B cell (primary cell): Measurements from ENCODE around the gene BPIFB6. TPM values are rescaled to one million over a fixed set of nuclear protein-coding genes. Genes with fewer than 3 reads are reported as not detected.

Source experiments
- ATAC-seq: fragments of 200-7000 bp; cut with Tn5 transposase; one replicate; pipeline ENCODE4 v1.10.0; 2021; ENCODE audit warnings: low read depth, mild to moderate bottlenecking, moderate number of reproducible peaks, moderate library complexity
- CTCF ChIA-PET: fragments of 350-600 bp; sonication (Branson Sonifier 250); formaldehyde crosslinking; loops from one replicate; lab custom pipeline; 2021; ENCODE audit warnings: antibody characterized with exemption, inconsistent platforms; lab: Charles Lee
- POLR2A ChIA-PET: fragments of 350-600 bp; sonication (Branson Sonifier 250); formaldehyde crosslinking; loops from one replicate; lab custom pipeline; 2021; ENCODE audit warnings: antibody characterized with exemption; lab: Charles Lee
- DNase-seq: peaks from one replicate; pipeline ENCODE4 v3.0.0; 2013
- H2AFZ ChIP-seq: 2 replicates; pipeline ENCODE4 v1.6.1; 2012; ENCODE audit warnings: mild to moderate bottlenecking, low read depth, low read length; ENCODE audit not compliant: insufficient read depth, poor library complexity, severe bottlenecking
- H3K27ac ChIP-seq, 2 donors: 1 replicate in 1 of 2; 2 replicates in 1 of 2; pipeline ENCODE4 v1.5.1; 2012 to 2013; ENCODE audit warnings: low read length in 2 of 2, mild to moderate bottlenecking in 2 of 2, moderate library complexity in 1 of 2
- H3K27me3 ChIP-seq, 4 experiments: fragments of 200-600 bp in 1 of 4; sonication (generic) in 1 of 4; replicated peaks in 1 of 4; 1 replicate in 2 of 4; 2 replicates in 2 of 4; pipeline versions ENCODE4 v1.6.1 to v1.7.0; 2013 to 2016; ENCODE audit warnings: low read length in 3 of 4, mild to moderate bottlenecking in 2 of 4, mixed read lengths in 1 of 4, moderate library complexity in 1 of 4; ENCODE audit not compliant: insufficient read depth in 4 of 4, control insufficient read depth in 3 of 4; ENCODE audit errors: control extremely low read depth in 1 of 4
- H3K36me3 ChIP-seq, 2 experiments: replicated peaks in 1 of 2; 1 replicate in 1 of 2; 2 replicates in 1 of 2; pipeline versions ENCODE4 v1.6.1 to v1.7.1; 2013; ENCODE audit warnings: low read length in 1 of 2; ENCODE audit not compliant: insufficient read depth in 2 of 2, control insufficient read depth in 1 of 2; ENCODE audit errors: control extremely low read depth in 1 of 2, extremely low read depth in 1 of 2
- H3K4me1 ChIP-seq, 2 donors: fragments of 200-600 bp in 1 of 2; sonication (generic) in 1 of 2; 1 replicate in 1 of 2; 2 replicates in 1 of 2; pipeline versions ENCODE4 v1.5.1 to v1.6.1; 2013 to 2017; ENCODE audit warnings: low read length in 2 of 2; ENCODE audit not compliant: control insufficient read depth in 2 of 2, insufficient read depth in 2 of 2
- H3K4me2 ChIP-seq: replicated peaks from 2 replicates; pipeline ENCODE3; 2012; ENCODE audit warnings: mild to moderate bottlenecking, low read depth, low read length; ENCODE audit not compliant: poor library complexity, severe bottlenecking
- H3K4me3 ChIP-seq, 5 experiments: fragments of 200-600 bp in 1 of 5; sonication (generic) in 1 of 5; 1 replicate in 3 of 5; 2 replicates in 2 of 5; pipeline versions ENCODE4 v1.5.1 to v1.7.0; 2011 to 2016; ENCODE audit warnings: low read length in 4 of 5, mild to moderate bottlenecking in 4 of 5, low read depth in 2 of 5, control low read depth in 1 of 5, moderate library complexity in 1 of 5; ENCODE audit not compliant: insufficient read depth in 1 of 5; ENCODE audit errors: control extremely low read depth in 1 of 5, extremely low read depth in 1 of 5
- H3K79me2 ChIP-seq: fragments of 200-600 bp; sonication (generic); one replicate; pipeline ENCODE4 v1.6.0; 2016; ENCODE audit warnings: low read length; ENCODE audit not compliant: control insufficient read depth, insufficient read depth
- H3K9ac ChIP-seq: fragments of 200-600 bp; sonication (generic); 2 replicates; pipeline ENCODE4 v1.6.1; 2017; ENCODE audit warnings: mild to moderate bottlenecking, low read length, moderate library complexity
- H3K9me3 ChIP-seq, 3 donors: one replicate each; pipeline versions ENCODE4 v1.6.1 to v1.7.1; 2013; ENCODE audit warnings: low read length in 2 of 3; ENCODE audit not compliant: control insufficient read depth in 2 of 3, insufficient read depth in 1 of 3; ENCODE audit errors: control extremely low read depth in 1 of 3
- H4K20me1 ChIP-seq: 2 replicates; pipeline ENCODE4 v1.6.0; 2012; ENCODE audit warnings: mild to moderate bottlenecking, low read length; ENCODE audit not compliant: insufficient read depth, control insufficient read depth, poor library complexity, severe bottlenecking
- H3K27ac Mint-ChIP-seq: one replicate; pipeline ENCODE4 v1.8.0; 2021; ENCODE audit warnings: mixed read lengths
- H3K27me3 Mint-ChIP-seq: one replicate; pipeline ENCODE4 v1.8.0; 2021; ENCODE audit warnings: mixed read lengths
- H3K4me1 Mint-ChIP-seq: one replicate; pipeline ENCODE4 v1.8.0; 2021; ENCODE audit warnings: mixed read lengths
- H3K4me3 Mint-ChIP-seq: one replicate; pipeline ENCODE4 v1.8.0; 2021; ENCODE audit warnings: mixed read lengths
- H3K9me3 Mint-ChIP-seq: one replicate; pipeline ENCODE4 v1.8.0; 2022; ENCODE audit warnings: mixed read lengths; ENCODE audit not compliant: insufficient read depth
- CTCF ChIP-seq: fragments of 200-600 bp; IDR thresholded peaks from one replicate; pipeline ENCODE4 v1.8.0; 2022; ENCODE audit warnings: antibody characterized with exemption, mild to moderate bottlenecking
- EZH2 ChIP-seq: IDR thresholded peaks from 2 replicates; pipeline ENCODE4 v1.6.1; 2012; ENCODE audit warnings: borderline replicate concordance, low read depth, mild to moderate bottlenecking, moderate library complexity, low read length; ENCODE audit not compliant: insufficient read depth, poor library complexity, severe bottlenecking
- WGBS: methylation state at CpG from one replicate; pipeline ENCODE4 v1.1.5; 2013; ENCODE audit warnings: missing lambda C conversion rate; ENCODE audit not compliant: insufficient coverage; 5-methylcytosine and 5-hydroxymethylcytosine counted together
- intact Hi-C: fragments of 100-400 bp; cut with micrococcal nuclease; formaldehyde crosslinking; loops from one replicate; pipeline ENCODE4 v1.10.0; 2022
- polyA plus RNA-seq: library from polyadenylated mRNA; depleted of rRNA; stranded (reverse); fragments of >200 nt; gene quantifications from 2 replicates; pipeline ENCODE4 v1.2.3, GENCODE V29; 2012
- total RNA-seq, 2 donors: library from RNA; stranded (reverse); fragments of 120-200 nt in 1 of 2; gene quantifications; 1 replicate in 1 of 2; 2 replicates in 1 of 2; pipeline versions ENCODE4 v1.2.3 to v1.2.4, GENCODE V29; 2013 to 2022

Gene BPIFB6
- total and polyA plus RNA-seq, 2 donors (not counting 1 experiment from before 2014, with no cell fraction given): not detected

- Mint-ChIP-seq H3K27ac (no peak overlapping the region), H3K4me3 (no peak overlapping the region), H3K9me3 (no peaks in the 10 kb centered on the region), H3K27me3 (peaks cover 11% of the 10 kb centered on the region), H3K4me1 (no peaks in the 10 kb centered on the region)
- POLR2A ChIA-PET: no interaction called here
- Histone ChIP-seq H3K36me3 (no peaks in the 10 kb centered on the region), H4K20me1 (no peaks in the 10 kb centered on the region), H3K9ac (no peak overlapping the region), H3K79me2 (no peaks in the 10 kb centered on the region), H3K4me1 (no peaks in the 10 kb centered on the region), H3K27ac (no peak overlapping the region), H3K9me3 (no peaks in the 10 kb centered on the region), H3K4me3 (no peak overlapping the region), H3K4me2 (no peak overlapping the region), H3K27me3 (peaks cover 0 to under 1% (median 0%) of the 10 kb centered on the region in 4 experiments), H2AFZ (no peak overlapping the region)
- intact Hi-C loops: no loop called here
- DNase-seq (no peak), ATAC-seq (no peak)
- CTCF ChIA-PET: interaction anchor here (3.5 kb wide), 1 partner anchor 171 kb away, joined by 11 read pairs; no protein-coding TSS in a partner anchor
- TF ChIP-seq CTCF: no peak
- TF ChIP-seq EZH2: no peak
- 86% methylated on average over 3 of the region's 4 CpGs for WGBS
These were observed 40.9 kb downstream of the BPIFB6 start for GRCh38 chr20:33072362-33072761.

- 83% methylated on average over 1 of the region's 2 CpGs for WGBS
- ChIA-PET CTCF (interaction anchor here (1.0 to 3.5 kb wide), 2 partner anchors 101 to 171 kb away, joined by 3 to 11 read pairs; no protein-coding TSS in a partner anchor), POLR2A (no interaction called here)
- H3K4me1 ChIP-seq: no peaks in the 10 kb centered on the region
- no peak overlapping the region for H2AFZ ChIP-seq
- H3K9me3 ChIP-seq: no peaks in the 10 kb centered on the region
- H4K20me1 ChIP-seq: no peaks in the 10 kb centered on the region
- peaks cover 0 to 3% (median 0%) of the 10 kb centered on the region in 4 experiments for H3K27me3 ChIP-seq
- H3K79me2 ChIP-seq: no peaks in the 10 kb centered on the region
- ATAC-seq (no peak), DNase-seq (no peak)
- no peak overlapping the region for H3K4me2 ChIP-seq
- no peaks in the 10 kb centered on the region for H3K9me3 Mint-ChIP-seq
- H3K36me3 ChIP-seq: no peaks in the 10 kb centered on the region
- H3K9ac ChIP-seq: no peak overlapping the region
- no peaks in the 10 kb centered on the region for H3K4me1 Mint-ChIP-seq
- H3K27me3 Mint-ChIP-seq: peaks cover 11% of the 10 kb centered on the region
- H3K27ac ChIP-seq: no peak overlapping the region
- H3K4me3 Mint-ChIP-seq: no peak overlapping the region
- intact Hi-C loops: no loop called here
- no peak overlapping the region for H3K4me3 ChIP-seq
- TF ChIP-seq EZH2: no peak
- no peak for TF ChIP-seq CTCF
- no peak overlapping the region for H3K27ac Mint-ChIP-seq
These were observed 41.4 kb downstream of the BPIFB6 start for GRCh38 chr20:33072813-33073212.
